HG03342 (cell line): Measurements from ENCODE around the gene ZBTB7B.
A peak's percentile ranks its signal among the peaks of the same experiment; 100 is the strongest.

Experiments
- ATAC-seq: cut with Tn5 transposase; IDR thresholded peaks from one replicate; pipeline ENCODE4 v1.9.1; 2021; ENCODE audit warnings: mild to moderate bottlenecking, moderate library complexity; ENCODE audit not compliant: unreplicated experiment

The ZBTB7B gene

DNA sequence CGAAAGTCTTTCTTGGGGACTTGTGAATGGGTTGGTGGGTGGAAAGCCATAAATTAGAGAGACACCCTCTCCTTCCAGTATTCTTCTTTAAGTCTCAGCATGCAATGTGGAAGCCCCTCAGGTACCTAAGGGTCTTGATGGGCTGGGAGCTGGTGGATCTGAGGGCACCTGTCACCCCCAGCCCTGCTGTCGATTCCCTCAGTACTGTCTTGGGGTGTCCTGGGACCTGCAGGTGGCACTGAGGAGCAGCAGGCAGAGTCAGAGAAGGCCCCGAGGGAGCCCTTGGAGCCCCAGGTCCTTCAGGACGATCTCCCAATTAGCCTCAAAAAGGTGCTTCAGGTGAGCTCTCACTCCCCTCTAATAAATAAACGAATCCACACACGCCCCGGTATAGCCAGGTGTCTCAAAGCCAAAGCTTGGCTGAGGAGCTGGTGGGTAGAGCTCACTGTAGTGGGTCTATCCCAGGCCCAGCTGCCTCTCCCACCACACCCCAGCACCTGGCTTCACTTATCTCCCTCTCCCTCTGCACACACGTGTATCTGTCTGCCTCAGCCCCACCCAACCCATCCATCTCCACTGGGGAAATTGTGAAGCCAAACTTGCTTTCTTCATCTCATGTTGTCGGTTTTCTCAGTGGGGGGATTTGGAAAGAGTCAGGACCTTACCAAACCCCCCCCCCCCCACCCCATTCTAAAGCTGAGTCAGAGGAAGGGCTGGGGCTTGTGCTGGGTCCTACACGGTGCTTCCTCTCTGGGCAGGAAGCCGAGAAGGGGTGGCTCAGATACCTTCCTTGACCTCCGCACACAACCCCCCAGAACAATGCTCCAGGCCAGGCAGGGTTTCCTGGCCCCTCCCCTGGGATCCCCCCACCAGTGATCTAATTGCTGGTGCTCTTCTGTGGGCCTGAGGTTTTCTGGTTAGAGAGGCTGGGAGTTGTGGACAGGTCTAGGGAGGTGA is 50.1 kb downstream of the ZBTB7B start:
- ATAC-seq = no peak

DNA sequence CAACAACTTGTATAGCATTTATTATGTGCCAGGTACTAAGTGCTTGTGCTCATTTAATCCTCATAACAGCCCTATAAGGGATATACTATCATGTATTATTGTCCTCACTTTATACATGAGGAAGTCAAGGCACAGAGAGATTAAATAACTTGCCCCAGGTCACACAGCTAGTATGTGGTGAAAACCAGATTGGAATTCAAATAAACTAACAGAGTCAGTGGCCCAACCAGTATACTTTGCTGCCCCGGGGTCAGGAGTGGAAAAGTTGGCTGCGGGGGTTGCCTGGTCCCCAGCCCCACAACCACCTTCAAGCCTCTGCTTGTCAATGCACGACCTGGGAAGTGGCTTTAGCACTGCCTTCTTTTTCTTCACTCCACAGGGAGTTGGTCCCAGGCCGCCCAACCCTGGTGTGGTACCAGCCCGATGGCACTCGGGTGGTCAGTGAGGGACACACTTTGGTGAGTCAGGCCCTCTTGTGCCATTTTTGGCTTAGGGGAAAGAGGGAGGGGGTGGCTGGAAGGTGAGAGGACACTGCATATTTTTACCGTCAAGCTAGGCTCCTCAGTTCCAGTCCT is 51.0 kb downstream of the ZBTB7B start:
- ATAC-seq = no peak

DNA sequence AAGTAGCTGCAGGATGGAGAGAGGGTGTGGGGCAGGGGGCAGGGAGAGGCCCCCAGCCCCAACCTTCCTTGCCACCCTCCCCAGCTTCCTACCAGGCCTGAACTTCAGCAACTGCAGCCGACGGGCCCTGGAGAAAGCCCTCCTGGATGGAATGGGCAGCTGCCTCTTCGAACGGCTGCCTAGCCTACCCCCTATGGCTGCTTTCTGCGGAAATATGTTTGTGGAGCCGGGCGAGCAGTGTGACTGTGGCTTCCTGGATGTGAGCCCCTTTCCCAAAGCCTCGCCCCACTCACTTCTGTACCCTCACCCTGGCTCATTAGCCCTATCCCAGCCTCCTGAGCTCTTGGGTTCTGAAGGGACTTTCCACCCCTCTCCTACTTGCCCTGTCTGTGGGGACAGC is 54.5 kb downstream of the ZBTB7B start:
- no peak for ATAC-seq

DNA sequence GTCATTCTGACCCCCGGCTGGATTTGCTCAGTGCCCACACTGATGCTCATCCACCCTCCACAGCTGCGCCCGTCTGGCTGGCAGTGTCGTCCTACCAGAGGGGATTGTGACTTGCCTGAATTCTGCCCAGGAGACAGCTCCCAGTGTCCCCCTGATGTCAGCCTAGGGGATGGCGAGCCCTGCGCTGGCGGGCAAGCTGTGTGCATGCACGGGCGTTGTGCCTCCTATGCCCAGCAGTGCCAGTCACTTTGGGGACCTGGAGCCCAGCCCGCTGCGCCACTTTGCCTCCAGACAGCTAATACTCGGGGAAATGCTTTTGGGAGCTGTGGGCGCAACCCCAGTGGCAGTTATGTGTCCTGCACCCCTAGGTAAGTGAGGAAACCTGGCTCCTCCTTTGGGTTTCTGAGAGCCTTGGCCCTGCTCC is 55.2 kb downstream of the ZBTB7B start:
- ATAC-seq = no peak

DNA sequence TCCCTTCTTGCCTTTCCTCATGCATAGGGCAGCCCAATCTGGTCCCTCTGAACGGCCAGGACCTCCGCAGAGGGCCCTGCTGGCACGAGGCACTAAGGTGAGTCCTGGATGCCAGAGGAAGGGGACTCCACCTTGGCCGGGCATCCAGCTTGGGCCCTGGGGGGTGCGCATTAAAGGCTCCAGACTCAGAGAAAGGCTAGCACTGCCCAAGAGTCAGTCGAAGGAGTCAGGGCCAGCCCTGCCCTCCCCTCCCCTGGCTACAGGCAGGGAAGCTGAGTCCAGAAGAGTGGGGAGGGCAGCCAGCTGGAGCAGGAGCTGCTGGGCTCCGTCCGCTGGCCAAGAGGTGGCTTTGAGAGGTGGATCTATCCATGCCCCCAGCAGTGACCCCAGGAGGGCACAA is 58.1 kb downstream of the ZBTB7B start:
- no peak for ATAC-seq

DNA sequence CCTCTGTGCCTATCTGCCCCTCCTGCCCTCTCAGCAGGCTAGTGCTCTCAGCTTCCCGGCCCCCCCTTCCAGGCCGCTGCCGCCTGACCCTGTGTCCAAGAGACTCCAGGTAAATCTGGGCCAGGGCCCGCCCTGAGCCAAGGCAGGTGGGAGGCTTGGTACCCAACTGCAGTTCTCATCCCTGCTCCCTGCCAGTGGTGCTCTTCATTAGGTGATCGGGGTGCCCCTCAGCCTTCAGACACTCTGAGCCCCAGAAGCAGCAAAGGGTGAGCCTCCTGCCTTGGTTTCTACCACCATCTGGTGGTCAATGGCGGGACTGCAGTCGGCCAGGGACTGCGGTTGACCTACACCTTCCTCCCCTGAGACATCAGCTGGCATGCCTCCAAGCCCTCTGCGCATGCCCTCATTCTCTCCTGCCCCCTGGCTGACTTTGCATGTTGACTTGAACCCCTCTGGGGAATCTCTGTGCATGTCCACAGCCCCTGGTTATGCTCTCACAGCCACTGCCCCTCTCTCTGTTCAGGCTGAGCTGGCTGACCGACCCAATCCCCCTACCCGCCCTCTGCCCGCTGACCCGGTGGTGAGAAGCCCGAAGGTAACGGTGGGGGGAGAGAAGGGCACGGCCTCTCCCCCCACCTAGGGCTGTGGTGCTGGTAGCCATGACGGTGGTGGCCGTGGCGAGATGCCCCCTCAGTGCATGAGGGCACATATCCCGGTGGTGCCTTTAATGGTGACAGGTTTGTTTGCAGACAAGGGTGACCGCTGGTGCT is 59.0 kb downstream of the ZBTB7B start:
- peak; percentile 42 for ATAC-seq

DNA sequence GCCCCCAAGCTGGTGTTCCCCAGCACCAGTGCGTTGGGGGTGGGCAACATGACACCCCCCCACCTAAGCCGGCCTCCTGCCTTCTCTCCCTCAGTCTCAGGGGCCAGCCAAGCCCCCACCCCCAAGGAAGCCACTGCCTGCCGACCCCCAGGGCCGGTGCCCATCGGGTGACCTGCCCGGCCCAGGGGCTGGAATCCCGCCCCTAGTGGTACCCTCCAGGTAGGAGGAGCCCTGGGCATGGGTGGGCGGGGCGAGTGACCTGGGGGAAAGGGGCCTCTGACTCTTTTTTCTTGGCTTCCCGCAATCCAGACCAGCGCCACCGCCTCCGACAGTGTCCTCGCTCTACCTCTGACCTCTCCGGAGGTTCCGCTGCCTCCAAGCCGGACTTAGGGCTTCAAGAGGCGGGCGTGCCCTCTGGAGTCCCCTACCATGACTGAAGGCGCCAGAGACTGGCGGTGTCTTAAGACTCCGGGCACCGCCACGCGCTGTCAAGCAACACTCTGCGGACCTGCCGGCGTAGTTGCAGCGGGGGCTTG is 59.6 kb downstream of the ZBTB7B start:
- no peak for ATAC-seq

DNA sequence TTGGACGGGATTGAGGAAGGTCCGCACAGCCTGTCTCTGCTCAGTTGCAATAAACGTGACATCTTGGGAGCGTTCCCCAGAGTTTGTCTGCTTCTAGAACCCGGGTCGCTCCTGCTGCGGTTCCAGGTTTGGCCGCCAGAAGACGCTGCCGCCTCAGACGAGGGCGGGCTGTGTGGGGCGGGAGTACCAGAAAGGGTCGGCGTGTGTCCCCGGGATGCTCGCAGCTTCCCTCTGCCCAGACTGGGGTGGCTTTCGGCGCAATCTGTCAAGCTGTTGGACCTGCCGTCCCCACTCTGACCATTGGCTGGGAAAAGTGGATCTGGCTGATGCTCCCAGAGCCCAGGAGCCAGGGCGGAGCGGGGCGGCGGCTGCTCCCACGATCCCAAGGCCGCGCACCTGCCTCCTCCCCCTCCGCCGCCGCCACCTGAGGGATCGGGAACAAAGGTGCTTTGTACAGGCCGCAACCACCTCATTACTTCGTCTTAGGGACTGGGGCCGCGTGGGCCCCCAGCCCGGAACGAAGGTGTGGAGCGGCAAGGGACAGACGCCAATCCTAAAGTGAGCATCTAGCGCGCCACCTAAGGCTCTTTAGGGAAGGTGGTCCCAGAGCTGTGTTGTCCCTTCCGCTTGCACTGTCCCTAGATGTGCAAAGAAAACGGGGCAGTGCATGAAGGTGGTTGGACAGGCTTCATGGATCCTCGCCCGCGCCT is 60.3 kb downstream of the ZBTB7B start:
- ATAC-seq = no peak

DNA sequence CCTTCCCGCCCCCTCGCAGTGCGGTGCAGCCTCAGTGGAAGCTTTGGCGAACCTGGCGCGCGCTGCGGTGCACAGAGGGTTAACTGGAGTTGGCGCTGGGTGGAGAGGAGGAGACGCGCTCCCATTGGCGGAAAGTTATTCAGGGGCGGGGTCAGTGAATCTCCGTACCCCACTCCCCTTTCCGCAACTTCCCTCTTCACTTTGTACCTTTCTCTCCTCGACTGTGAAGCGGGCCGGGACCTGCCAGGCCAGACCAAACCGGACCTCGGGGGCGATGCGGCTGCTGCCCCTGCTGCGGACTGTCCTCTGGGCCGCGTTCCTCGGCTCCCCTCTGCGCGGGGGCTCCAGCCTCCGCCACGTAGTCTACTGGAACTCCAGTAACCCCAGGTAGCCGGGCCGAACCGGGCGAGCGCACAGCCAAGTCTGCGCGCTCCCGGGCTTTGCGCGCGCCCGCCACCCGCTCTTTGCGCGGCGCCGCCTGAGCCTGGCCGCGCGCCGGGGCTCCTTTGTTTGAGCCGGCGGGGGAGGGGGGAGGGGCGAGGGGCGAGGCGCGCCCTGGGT is 61.0 kb downstream of the ZBTB7B start, which contains the start of gene EFNA4:
EFNA4 (plus strand) TSS at position 191 of the 561 bp plus-strand sequence; CDS start at position 275, 84 bp downstream.
- peak; percentile 65 for ATAC-seq

DNA sequence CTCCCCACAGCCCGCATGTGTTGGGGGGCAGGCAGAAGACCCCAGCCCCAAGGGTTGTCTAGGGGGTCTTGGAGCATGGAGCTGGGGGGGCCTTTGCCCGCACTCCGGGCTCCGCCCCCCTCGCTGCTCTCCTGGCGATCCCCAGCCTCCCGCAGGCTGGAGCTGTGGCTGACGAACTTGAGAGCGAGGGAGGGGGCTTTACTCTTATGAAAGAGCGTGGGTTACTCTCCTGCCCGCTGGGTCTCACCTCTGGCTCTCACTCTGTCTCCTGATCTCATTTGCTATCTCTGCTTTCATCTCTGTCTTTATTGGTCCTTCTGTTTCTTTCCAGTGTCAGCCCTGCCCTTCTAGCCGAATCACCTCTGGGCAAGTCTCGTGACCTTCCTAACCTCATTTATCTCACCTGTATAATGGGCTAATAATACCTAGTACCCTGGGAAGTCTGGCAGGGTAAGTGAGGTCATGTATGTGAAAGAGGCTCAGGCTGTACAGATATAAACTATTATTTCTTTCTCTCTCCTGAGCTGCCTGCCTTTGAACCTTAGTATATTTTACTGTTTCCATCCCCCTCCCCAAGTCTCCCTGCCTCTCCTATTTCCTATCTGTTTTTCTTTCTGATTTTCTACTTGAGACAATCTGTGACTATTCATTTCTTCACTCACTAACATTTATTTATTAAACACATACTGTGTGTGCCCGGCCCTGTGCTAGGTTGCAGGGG is 61.7 kb downstream of the ZBTB7B start:
- ATAC-seq = no peak

DNA sequence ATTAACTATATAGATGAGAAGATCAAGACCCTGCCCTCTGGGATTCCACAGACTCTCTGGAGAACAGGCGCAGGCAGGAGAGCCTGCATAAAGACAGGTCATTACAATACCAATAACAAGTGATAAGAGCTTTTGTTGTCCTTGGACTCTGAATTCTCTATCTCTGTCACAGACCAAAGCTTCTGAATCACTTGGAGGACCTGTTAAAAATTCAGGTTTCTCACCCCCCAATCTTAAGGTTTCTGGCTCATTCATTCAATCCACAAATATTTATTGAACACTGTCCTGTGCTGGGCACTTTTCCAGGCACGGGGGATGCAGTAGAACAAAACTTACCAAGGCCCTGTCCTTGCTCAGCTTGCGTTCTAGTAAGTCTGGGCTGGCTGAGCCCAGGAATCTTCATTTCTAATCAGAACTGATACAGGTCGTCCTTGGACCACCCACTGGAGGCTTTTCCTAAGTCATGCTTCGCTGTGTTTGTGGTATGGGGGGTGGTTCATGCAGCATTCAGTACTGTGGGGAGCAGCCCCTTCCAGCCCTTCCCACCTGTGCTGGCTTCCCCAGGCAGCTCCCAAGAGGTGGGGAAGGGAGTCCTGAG is 62.3 kb downstream of the ZBTB7B start:
- ATAC-seq = no peak

DNA sequence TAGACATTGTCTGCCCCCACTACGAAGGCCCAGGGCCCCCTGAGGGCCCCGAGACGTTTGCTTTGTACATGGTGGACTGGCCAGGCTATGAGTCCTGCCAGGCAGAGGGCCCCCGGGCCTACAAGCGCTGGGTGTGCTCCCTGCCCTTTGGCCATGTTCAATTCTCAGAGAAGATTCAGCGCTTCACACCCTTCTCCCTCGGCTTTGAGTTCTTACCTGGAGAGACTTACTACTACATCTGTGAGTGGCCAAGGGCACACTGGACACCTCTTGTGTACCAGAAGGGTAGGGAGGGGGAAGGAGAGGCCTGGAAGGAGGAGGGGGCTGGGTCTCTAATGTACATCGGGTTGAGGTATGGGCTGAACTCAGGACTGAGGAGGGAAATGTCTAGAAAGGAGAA is 64.2 kb downstream of the ZBTB7B start:
- ATAC-seq = no peak
